HepG2 (cell line): ENCODE measurements around the gene PRR35. TPM values are rescaled to one million over a fixed set of nuclear protein-coding genes. Genes with fewer than 3 reads are reported as not detected.
A peak's percentile ranks its signal among the peaks of the same experiment; 100 is the strongest.

Experiments
- AHDC1 ChIP-seq: sonication (generic); formaldehyde crosslinking; IDR thresholded peaks from 2 replicates; pipeline ENCODE4 v1.5.1; 2020; ENCODE audit warnings: mild to moderate bottlenecking, missing genetic modification reagents, borderline replicate concordance
- CHCHD3 ChIP-seq: sonication (generic); formaldehyde crosslinking; IDR thresholded peaks from 2 replicates; pipeline ENCODE4 v1.8.0; 2022; ENCODE audit warnings: mild to moderate bottlenecking, missing genetic modification reagents, moderate library complexity
- DMAP1 ChIP-seq: IDR thresholded peaks from 2 replicates; pipeline ENCODE4 v1.6.1; 2016
- FOXK1 ChIP-seq: sonication (generic); formaldehyde crosslinking; IDR thresholded peaks from 2 replicates; pipeline ENCODE4 v1.4.0; 2020; ENCODE audit warnings: low read depth, missing genetic modification reagents, borderline replicate concordance
- HHEX ChIP-seq: IDR thresholded peaks from 2 replicates; pipeline ENCODE4 v1.6.1; 2016; ENCODE audit warnings: control low read depth
- HNRNPUL1 ChIP-seq: fragments of 200-400 bp; formaldehyde crosslinking; IDR thresholded peaks from 2 replicates; pipeline ENCODE4 v1.6.1; 2017; ENCODE audit warnings: low read depth, mild to moderate bottlenecking, low read length, moderate library complexity
- IRF2 ChIP-seq: IDR thresholded peaks from 2 replicates; pipeline ENCODE4 v1.6.1; 2018; ENCODE audit warnings: missing genetic modification reagents, missing compliant biosample characterization
- KLF6 ChIP-seq: IDR thresholded peaks from 2 replicates; pipeline ENCODE4 v1.8.0; 2016; ENCODE audit warnings: missing biosample characterization, missing genetic modification reagents
- LBX2 ChIP-seq: sonication (generic); formaldehyde crosslinking; IDR thresholded peaks from 2 replicates; pipeline ENCODE4 v1.5.0; 2020; ENCODE audit warnings: missing genetic modification reagents, mild to moderate bottlenecking, borderline replicate concordance
- NFYC ChIP-seq: IDR thresholded peaks from 2 replicates; pipeline ENCODE4 v1.6.1; 2016; ENCODE audit warnings: missing genetic modification reagents, missing compliant biosample characterization
- PAWR ChIP-seq: sonication (generic); formaldehyde crosslinking; IDR thresholded peaks from 2 replicates; pipeline ENCODE4 v1.4.0; 2020; ENCODE audit warnings: missing genetic modification reagents, mild to moderate bottlenecking, borderline replicate concordance
- SALL1 ChIP-seq: sonication (generic); formaldehyde crosslinking; IDR thresholded peaks from 2 replicates; pipeline ENCODE4 v1.8.0; 2022; ENCODE audit warnings: mild to moderate bottlenecking, missing genetic modification reagents
- SALL2 ChIP-seq: sonication (generic); formaldehyde crosslinking; IDR thresholded peaks from 2 replicates; pipeline ENCODE4 v1.8.1; 2023; ENCODE audit warnings: mild to moderate bottlenecking, missing genetic modification reagents, inconsistent platforms
- SSRP1 ChIP-seq: IDR thresholded peaks from 2 replicates; pipeline ENCODE4 v1.6.1; 2016; ENCODE audit warnings: control low read depth
- TSC22D2 ChIP-seq: sonication (generic); formaldehyde crosslinking; IDR thresholded peaks from 2 replicates; pipeline ENCODE4 v1.5.1; 2020; ENCODE audit warnings: missing genetic modification reagents, mild to moderate bottlenecking, borderline replicate concordance
- YEATS4 ChIP-seq: sonication (generic); formaldehyde crosslinking; IDR thresholded peaks from 2 replicates; pipeline ENCODE4 v1.4.0; 2020; ENCODE audit warnings: missing genetic modification reagents, borderline replicate concordance
- YY1 ChIP-seq: IDR thresholded peaks from 2 replicates; pipeline ENCODE4 v1.6.1; 2011; ENCODE audit warnings: low read length, low read depth, moderate library complexity, mild to moderate bottlenecking; ENCODE audit not compliant: insufficient read depth, insufficient replicate concordance
- ZBTB20 ChIP-seq: sonication (generic); formaldehyde crosslinking; IDR thresholded peaks from 2 replicates; pipeline ENCODE4 v1.8.1; 2023; ENCODE audit warnings: missing genetic modification reagents, low read depth, mild to moderate bottlenecking, borderline replicate concordance
- ZKSCAN8 ChIP-seq: IDR thresholded peaks from 2 replicates; pipeline ENCODE4 v1.6.1; 2016; ENCODE audit warnings: borderline replicate concordance, missing genetic modification reagents, missing compliant biosample characterization
- ZNF232 ChIP-seq: sonication (generic); formaldehyde crosslinking; IDR thresholded peaks from 2 replicates; pipeline ENCODE4 v1.4.0; 2020; ENCODE audit warnings: missing genetic modification reagents, borderline replicate concordance
- ZNF431 ChIP-seq: sonication (generic); formaldehyde crosslinking; IDR thresholded peaks from 2 replicates; pipeline ENCODE4 v1.9.0; 2022; ENCODE audit warnings: missing genetic modification reagents, low read depth, mild to moderate bottlenecking, borderline replicate concordance
- ZNF713 ChIP-seq: sonication (generic); formaldehyde crosslinking; IDR thresholded peaks from 2 replicates; pipeline ENCODE4 v1.4.0; 2020; ENCODE audit warnings: mild to moderate bottlenecking, missing genetic modification reagents
- ZNF746 ChIP-seq: sonication (generic); formaldehyde crosslinking; IDR thresholded peaks from 2 replicates; pipeline ENCODE4 v1.8.0; 2022; ENCODE audit warnings: mild to moderate bottlenecking, missing genetic modification reagents
- polyA plus RNA-seq, 8 experiments: library from polyadenylated mRNA; depleted of rRNA in 3 of 8; stranded (reverse) in 7 of 8; unstranded in 1 of 8; fragments of >200 nt; fragmentation: Illumina TruSeq in 4 of 8; extraction: Trizol in 4 of 8; gene quantifications; 2 replicates each; pipeline versions ENCODE4 v1.2.1 to v1.2.3, GENCODE V29; 2011 to 2016; ENCODE audit warnings: low read depth in 4 of 8, missing spikeins in 1 of 8, mixed read lengths in 1 of 8; ENCODE audit not compliant: insufficient read depth in 1 of 8
- total RNA-seq, 5 experiments: library from RNA; depleted of rRNA; stranded (reverse); fragments of >200 nt; fragmentation: Illumina TruSeq; extraction: Trizol; gene quantifications; 2 replicates each; pipeline ENCODE4 v1.2.3, GENCODE V29; 2016; ENCODE audit warnings: low read depth in 1 of 5
- TF ChIP-seq, protein P1 (sequence below): sonication (generic); formaldehyde crosslinking; IDR thresholded peaks from 2 replicates; pipeline ENCODE4 v1.8.1; 2023; ENCODE audit warnings: mild to moderate bottlenecking, inconsistent platforms, moderate library complexity, missing genetic modification reagents, borderline replicate concordance

PRR35 gene
- total and polyA plus RNA-seq, 2 of the 13 experiments (the other 11 are each of a cell fraction or from before 2014, with no cell fraction given), result 0.07 to 0.16 TPM

GRCh38 chr16:533391-534123 is 26.6 kb upstream of the PRR35 start (continued):
- TF ChIP-seq AHDC1 (CRISPR knock-in tag), result 0 out of 2 replicates have a peak, but pooled peaks have one; percentile 32
- TF ChIP-seq KLF6 (CRISPR knock-in tag), result no peak
- TF ChIP-seq SSRP1 (CRISPR knock-in tag), result no peak
- TF ChIP-seq ZKSCAN8 (CRISPR knock-in tag), result no peak
- TF ChIP-seq ZBTB20 (CRISPR knock-in tag), result no peak
- 0 out of 2 replicates have a peak, but pooled peaks have one; percentile 18 for TF ChIP-seq SALL1 (CRISPR knock-in tag)
- TF ChIP-seq ZNF746, result no peak
- no peak for TF ChIP-seq YY1
- TF ChIP-seq PAWR (CRISPR knock-in tag), result no peak
- TF ChIP-seq LBX2, result no peak
- TF ChIP-seq, protein P1, sequence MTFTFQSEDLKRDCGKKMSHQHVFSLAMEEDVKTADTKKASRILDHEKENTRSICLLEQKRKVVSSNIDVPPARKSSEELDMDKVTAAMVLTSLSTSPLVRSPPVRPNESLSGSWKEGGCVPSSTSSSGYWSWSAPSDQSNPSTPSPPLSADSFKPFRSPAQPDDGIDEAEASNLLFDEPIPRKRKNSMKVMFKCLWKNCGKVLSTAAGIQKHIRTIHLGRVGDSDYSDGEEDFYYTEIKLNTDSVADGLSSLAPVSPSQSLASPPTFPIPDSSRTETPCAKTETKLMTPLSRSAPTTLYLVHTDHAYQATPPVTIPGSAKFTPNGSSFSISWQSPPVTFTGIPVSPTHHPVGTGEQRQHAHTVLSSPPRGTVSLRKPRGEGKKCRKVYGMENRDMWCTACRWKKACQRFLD (CRISPR knock-in tag), result no peak
- TF ChIP-seq ZNF232 (CRISPR knock-in tag), result 0 out of 2 replicates have a peak, but pooled peaks have one; percentile 33
- TF ChIP-seq DMAP1 (CRISPR knock-in tag), result peak; percentile 57; the same call in 1 of the 2 replicates
- no peak for TF ChIP-seq HNRNPUL1
- TF ChIP-seq HHEX (CRISPR knock-in tag), result no peak
- no peak for TF ChIP-seq ZNF431
- TF ChIP-seq YEATS4 (CRISPR knock-in tag), result peak; percentile 73; the same call in 1 of the 2 replicates
- no peak for TF ChIP-seq NFYC (CRISPR knock-in tag)
- TF ChIP-seq TSC22D2 (CRISPR knock-in tag), result no peak
- peak; percentile 31; the same call in 1 of the 2 replicates for TF ChIP-seq FOXK1 (CRISPR knock-in tag)
- TF ChIP-seq CHCHD3 (CRISPR knock-in tag), result no peak
- no peak for TF ChIP-seq SALL2 (CRISPR knock-in tag)
- TF ChIP-seq ZNF713 (CRISPR knock-in tag), result 0 out of 2 replicates have a peak, but pooled peaks have one; percentile 58
- no peak for TF ChIP-seq IRF2 (CRISPR knock-in tag)
